HEK293T (cell line): ENCODE results near the gene TJP3.

ENCODE experiments used
- FOXK2 ChIP-seq: fragments of 450-650 bp; IDR thresholded peaks from 2 replicates; pipeline ENCODE4 v1.6.1; 2016; ENCODE audit warnings: mild to moderate bottlenecking
- TF ChIP-seq, protein P1 (sequence below): fragments of 450-650 bp; IDR thresholded peaks from 2 replicates; pipeline ENCODE4 v1.6.1; 2016

DNA sequence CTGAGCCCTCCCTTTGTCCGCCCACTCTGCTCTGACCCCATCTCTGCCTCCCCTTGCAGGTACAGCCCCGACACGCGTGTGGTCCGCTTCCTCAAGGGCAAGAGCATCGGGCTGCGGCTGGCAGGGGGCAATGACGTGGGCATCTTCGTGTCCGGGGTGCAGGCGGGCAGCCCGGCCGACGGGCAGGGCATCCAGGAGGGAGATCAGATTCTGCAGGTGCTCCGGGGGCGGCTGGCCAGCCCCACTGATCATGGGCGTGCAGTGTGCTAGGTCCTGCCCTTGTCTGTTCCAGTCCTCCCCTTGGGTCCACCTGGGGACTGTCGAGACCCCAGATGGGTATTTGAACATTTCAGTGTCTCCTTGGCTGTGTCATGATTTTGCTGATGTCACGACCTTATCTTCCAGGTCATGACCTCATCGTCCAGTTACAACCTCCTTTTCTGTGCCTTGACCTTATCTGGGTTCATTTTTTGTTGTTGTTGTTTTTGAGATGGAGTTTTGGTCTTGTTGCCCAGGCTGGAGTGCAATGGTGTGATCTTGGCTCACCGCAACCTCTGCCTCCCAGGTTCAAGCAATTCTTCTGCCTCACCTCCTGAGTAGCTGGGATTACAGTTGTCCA lies 28.0 kb downstream of the TJP3 start:
- TF ChIP-seq FOXK2: no peak
- TF ChIP-seq, protein P1, sequence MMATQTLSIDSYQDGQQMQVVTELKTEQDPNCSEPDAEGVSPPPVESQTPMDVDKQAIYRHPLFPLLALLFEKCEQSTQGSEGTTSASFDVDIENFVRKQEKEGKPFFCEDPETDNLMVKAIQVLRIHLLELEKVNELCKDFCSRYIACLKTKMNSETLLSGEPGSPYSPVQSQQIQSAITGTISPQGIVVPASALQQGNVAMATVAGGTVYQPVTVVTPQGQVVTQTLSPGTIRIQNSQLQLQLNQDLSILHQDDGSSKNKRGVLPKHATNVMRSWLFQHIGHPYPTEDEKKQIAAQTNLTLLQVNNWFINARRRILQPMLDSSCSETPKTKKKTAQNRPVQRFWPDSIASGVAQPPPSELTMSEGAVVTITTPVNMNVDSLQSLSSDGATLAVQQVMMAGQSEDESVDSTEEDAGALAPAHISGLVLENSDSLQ: no peak
